PC-9 (cell line): ENCODE data around the gene ZDHHC1. TPM values are rescaled to one million over a fixed set of nuclear protein-coding genes. Genes with fewer than 3 reads are reported as not detected.

Source experiments
- BruUV-seq: library from RNA; stranded (reverse); fragments of 400-500 nt; replicated peaks from 2 replicates; lab custom pipeline; 2021; lab: Mats Ljungman, UMichigan
- CTCF ChIA-PET: fragments of 300-600 bp; sonication (Branson Sonifier 250); formaldehyde crosslinking; loops from one replicate; lab custom pipeline; 2022; ENCODE audit warnings: antibody characterized with exemption; lab: Charles Lee
- POLR2A ChIA-PET: fragments of 300-600 bp; sonication (Branson Sonifier 250); formaldehyde crosslinking; loops from one replicate; lab custom pipeline; 2022; ENCODE audit warnings: antibody characterized with exemption; ENCODE audit not compliant: unreplicated experiment; lab: Charles Lee
- DNase-seq, 2 experiments: peaks; one replicate each; pipeline versions ENCODE4 v3.0.0 to v3.0.0-alpha.2; 2015 to 2022; ENCODE audit warnings: mixed read lengths in 1 of 2
- H2AFZ ChIP-seq: fragments of 200-600 bp; sonication (generic); 2 replicates; pipeline ENCODE4 v1.8.1; 2017; ENCODE audit warnings: antibody characterized with exemption
- H3F3A ChIP-seq: fragments of 200-600 bp; sonication (generic); 2 replicates; pipeline ENCODE4 v1.8.1; 2017; ENCODE audit warnings: antibody characterized with exemption, mild to moderate bottlenecking, low read depth; ENCODE audit not compliant: insufficient read depth
- H3K27ac ChIP-seq: fragments of 200-600 bp; sonication (generic); 2 replicates; pipeline ENCODE4 v1.6.1; 2016; ENCODE audit warnings: mixed run types
- H3K27me3 ChIP-seq: fragments of 200-600 bp; sonication (generic); 2 replicates; pipeline ENCODE4 v1.6.1; 2016; ENCODE audit warnings: low read depth, mixed run types; ENCODE audit not compliant: insufficient read depth
- H3K36me3 ChIP-seq: fragments of 200-600 bp; sonication (generic); 2 replicates; pipeline ENCODE4 v1.6.1; 2016; ENCODE audit warnings: low read depth, mixed run types
- H3K4me1 ChIP-seq: fragments of 200-600 bp; sonication (generic); replicated peaks from 2 replicates; pipeline ENCODE4 v1.6.1; 2016; ENCODE audit warnings: mixed run types; ENCODE audit not compliant: insufficient read depth
- H3K4me2 ChIP-seq: fragments of 200-600 bp; sonication (generic); 2 replicates; pipeline ENCODE4 v1.6.1; 2017; ENCODE audit warnings: mixed run types
- H3K4me3 ChIP-seq: fragments of 200-600 bp; sonication (generic); 2 replicates; pipeline ENCODE4 v1.6.1; 2016; ENCODE audit warnings: mixed run types
- H3K79me2 ChIP-seq: fragments of 200-600 bp; sonication (generic); 2 replicates; pipeline ENCODE4 v1.6.1; 2017; ENCODE audit warnings: low read depth, mixed run types
- H3K9me2 ChIP-seq: fragments of 200-600 bp; sonication (generic); 2 replicates; pipeline ENCODE4 v1.8.1; 2017; ENCODE audit warnings: mild to moderate bottlenecking; ENCODE audit not compliant: insufficient read depth
- H3K9me3 ChIP-seq: fragments of 200-600 bp; sonication (generic); 2 replicates; pipeline ENCODE4 v1.8.1; 2016; ENCODE audit warnings: low read depth; ENCODE audit not compliant: insufficient read depth
- H4K20me1 ChIP-seq: fragments of 200-600 bp; sonication (generic); 2 replicates; pipeline ENCODE4 v1.8.1; 2017; ENCODE audit not compliant: insufficient read depth
- CTCF ChIP-seq: fragments of 200-600 bp; sonication (generic); conservative IDR thresholded peaks from 2 replicates; pipeline ENCODE4 v1.6.1; 2017; ENCODE audit warnings: mixed run types, antibody characterized with exemption, mild to moderate bottlenecking, moderate library complexity
- EZH2 ChIP-seq: fragments of 200-600 bp; sonication (generic); IDR thresholded peaks from 2 replicates; pipeline ENCODE4 v1.8.0; 2017; ENCODE audit warnings: antibody characterized with exemption, low read depth
- intact Hi-C: fragments of 100-400 bp; cut with micrococcal nuclease; formaldehyde crosslinking; loops from one replicate; pipeline ENCODE4 v1.10.0; 2022; ENCODE audit not compliant: unreplicated experiment
- total RNA-seq: library from RNA; stranded (reverse); gene quantifications from 2 replicates; pipeline ENCODE4 v1.2.3, GENCODE V29; 2021

ZDHHC1 gene
- total RNA-seq, 1 experiment from 2014 or later, result 12.8 TPM

- H2AFZ ChIP-seq, result no peak overlapping the region
- no peaks in the 10 kb centered on the region for H3K36me3 ChIP-seq
- H3F3A ChIP-seq, result peaks cover 13% of the 10 kb centered on the region
- TF ChIP-seq EZH2 (no peak), CTCF (no peak)
- ChIA-PET CTCF (interaction anchor here (1.1 kb wide), 1 partner anchor 132 kb away, joined by 4 read pairs; no protein-coding TSS in a partner anchor), POLR2A (interaction anchor here (0.5 kb wide), 1 partner anchor 192 kb away, joined by 4 read pairs; no protein-coding TSS in a partner anchor)
- no peaks in the 10 kb centered on the region for H3K9me3 ChIP-seq
- no peaks in the 10 kb centered on the region for H3K27me3 ChIP-seq
- no peaks in the 10 kb centered on the region for H3K79me2 ChIP-seq
- H3K27ac ChIP-seq, result no peak overlapping the region
- no peak overlapping the region for H3K4me2 ChIP-seq
- H3K4me3 ChIP-seq, result no peak overlapping the region
- no TSS peak for BruUV-seq
- DNase-seq, result no peak
- intact Hi-C loops, result loop anchor here (10.0 kb wide), 1 partner anchor 198 kb away; the partner anchor contains the start of genes E2F4, ELMO3 and EXOC3L1
- H3K9me2 ChIP-seq, result no peaks in the 10 kb centered on the region
- peaks cover 17% of the 10 kb centered on the region for H3K4me1 ChIP-seq
- H4K20me1 ChIP-seq, result no peaks in the 10 kb centered on the region
Measured at GRCh38 chr16:67392301-67393059, 23.8 kb downstream of the ZDHHC1 start.

GRCh38 chr16:67391424-67392300 lies 24.6 kb downstream of the ZDHHC1 start:
- Histone ChIP-seq H3F3A (peaks cover 7% of the 10 kb centered on the region), H2AFZ (no peak overlapping the region), H3K79me2 (no peaks in the 10 kb centered on the region), H4K20me1 (no peaks in the 10 kb centered on the region), H3K36me3 (no peaks in the 10 kb centered on the region), H3K4me1 (peaks cover 12% of the 10 kb centered on the region), H3K9me3 (no peaks in the 10 kb centered on the region), H3K27ac (no peak overlapping the region), H3K4me2 (no peak overlapping the region), H3K9me2 (no peaks in the 10 kb centered on the region), H3K27me3 (no peaks in the 10 kb centered on the region), H3K4me3 (no peak overlapping the region)
- DNase-seq, result no peak
- POLR2A ChIA-PET, result interaction anchor here (0.6 kb wide), 1 partner anchor 17 kb away, joined by 4 read pairs; no protein-coding TSS in a partner anchor
- CTCF ChIA-PET, result no interaction called here
- intact Hi-C loops, result loop anchor here (10.0 kb wide), 1 partner anchor 197 kb away; the partner anchor contains the start of genes E2F4, ELMO3 and EXOC3L1
- no TSS peak for BruUV-seq
- TF ChIP-seq CTCF (no peak), EZH2 (no peak)

- Histone ChIP-seq H3K9me2 (no peaks in the 10 kb centered on the region), H3K4me1 (peaks cover 5% of the 10 kb centered on the region), H3K4me2 (no peak overlapping the region), H3K27me3 (no peaks in the 10 kb centered on the region), H2AFZ (no peak overlapping the region), H3K4me3 (no peak overlapping the region), H3K27ac (no peak overlapping the region), H3K9me3 (no peaks in the 10 kb centered on the region), H3K79me2 (no peaks in the 10 kb centered on the region), H3F3A (peaks cover 6% of the 10 kb centered on the region; the same call in 1 of the 2 replicates), H3K36me3 (no peaks in the 10 kb centered on the region), H4K20me1 (no peaks in the 10 kb centered on the region)
- no TSS peak for BruUV-seq
- ChIA-PET CTCF (no interaction called here), POLR2A (no interaction called here)
- DNase-seq, result no peak
- TF ChIP-seq CTCF (no peak), EZH2 (no peak)
- intact Hi-C loops, result loop anchor here (10.0 kb wide), 1 partner anchor 196 kb away; the partner anchor contains the start of genes E2F4, ELMO3 and EXOC3L1
Measured at GRCh38 chr16:67390816-67391423, 25.4 kb downstream of the ZDHHC1 start.
